ENCODE results near the gene ZNF350. TPM values are rescaled to one million over a fixed set of nuclear protein-coding genes. Genes with fewer than 3 reads are reported as not detected.
A peak's percentile ranks its signal among the peaks of the same experiment; 100 is the strongest.

ZNF350 gene
- polyA plus RNA-seq, 1 of the 3 experiments (the other 2 are of a cell fraction), result 3.4 TPM

- Histone ChIP-seq H3K4me2 (peak overlapping the region; percentile 28; the same call in 1 of the 2 replicates), H3K9ac (no peak overlapping the region), H3K4me1 (ENCODE audit: control insufficient read depth in 1 of 2, insufficient read depth in 2 of 2, low read depth in 1 of 2, low read length in 1 of 2) (no peaks in the 10 kb centered on the region), H3K9me2 (no peaks in the 10 kb centered on the region), H3K9me3 (peaks cover 4% of the 10 kb centered on the region; the same call in 1 of the 2 replicates), H3K79me2 (ENCODE audit: insufficient read depth) (no peaks in the 10 kb centered on the region), H4K20me1 (ENCODE audit: insufficient read depth) (no peaks in the 10 kb centered on the region), H2AFZ (ENCODE audit: low read depth) (peak overlapping the region; percentile 55; the same call in 1 of the 2 replicates), H3K27ac (ENCODE audit: low read depth in 2 of 2, low read length in 1 of 2) (no peak overlapping the region), H3F3A (replicated peaks; ENCODE audit: insufficient read depth) (no peaks in the 10 kb centered on the region), H3K36me3 (replicated peaks in 1 of 2; ENCODE audit: control insufficient read depth in 1 of 2, insufficient read depth in 2 of 2, low read length in 1 of 2) (peaks cover 12 to 22% of the 10 kb centered on the region in 2 experiments), H3K27me3 (ENCODE audit: insufficient read depth) (no peaks in the 10 kb centered on the region), H3K4me3 (ENCODE audit: low read depth in 2 of 2, low read length in 1 of 2) (peak overlapping the region; percentile 37 to 46; a peak in 3 of 4 replicates)
- ChIA-PET CTCF (no interaction called here), POLR2A (no interaction called here)
- TF ChIP-seq ELF1 (IDR thresholded peaks at IDR 0.05) (0 out of 2 replicates have a peak, but pooled peaks have one; percentile 19), USF1 (IDR thresholded peaks at IDR 0.05; ENCODE audit: borderline replicate concordance, low read depth) (no peak), CTCF (IDR thresholded peaks at IDR 0.05) (no peak)
- DNase-seq, result peak; percentile 70
- 11% methylated on average over 20 of the region's 25 CpGs for WGBS (ENCODE audit: low lambda C conversion rate)
These were observed 37.7 kb downstream of the ZNF350 start for GRCh38 chr19:51948975-51949374.

- no peak overlapping the region for H3K27ac ChIP-seq (ENCODE audit: low read depth in 2 of 2, low read length in 1 of 2)
- peaks cover 17% of the 10 kb centered on the region for H3K9me3 ChIP-seq
- no peaks in the 10 kb centered on the region for H4K20me1 ChIP-seq (ENCODE audit: insufficient read depth)
- H3K36me3 ChIP-seq (replicated peaks in 1 of 2; ENCODE audit: control insufficient read depth in 1 of 2, insufficient read depth in 2 of 2, low read length in 1 of 2), result peaks cover 32 to 45% of the 10 kb centered on the region in 2 experiments
- no peak for DNase-seq
- H3K4me2 ChIP-seq, result no peak overlapping the region
- no peak overlapping the region for H3K9ac ChIP-seq
- POLR2A ChIA-PET, result no interaction called here
- no peak overlapping the region for H2AFZ ChIP-seq (ENCODE audit: low read depth)
- H3K27me3 ChIP-seq (ENCODE audit: insufficient read depth), result no peaks in the 10 kb centered on the region
- no peaks in the 10 kb centered on the region for H3K9me2 ChIP-seq
- no peaks in the 10 kb centered on the region for H3K4me1 ChIP-seq (ENCODE audit: control insufficient read depth in 1 of 2, insufficient read depth in 2 of 2, low read depth in 1 of 2, low read length in 1 of 2)
- no peaks in the 10 kb centered on the region for H3K79me2 ChIP-seq (ENCODE audit: insufficient read depth)
- CTCF ChIA-PET, result no interaction called here
- WGBS (ENCODE audit: low lambda C conversion rate), result 63% methylated on average over 1 of the region's 1 CpG
- no peaks in the 10 kb centered on the region for H3F3A ChIP-seq (replicated peaks; ENCODE audit: insufficient read depth)
- H3K4me3 ChIP-seq (ENCODE audit: low read depth in 2 of 2, low read length in 1 of 2), result no peak overlapping the region
- TF ChIP-seq PBX3 (IDR thresholded peaks at IDR 0.05) (no peak), RCOR1 (IDR thresholded peaks at IDR 0.05; ENCODE audit: low read length) (no peak), REST (IDR thresholded peaks at IDR 0.05; ENCODE audit: low read depth, low read length) (no peak), USF1 (IDR thresholded peaks at IDR 0.05; ENCODE audit: borderline replicate concordance, low read depth) (no peak), JUND (IDR thresholded peaks at IDR 0.05) (no peak), NFIC (IDR thresholded peaks at IDR 0.05; ENCODE audit: borderline replicate concordance) (no peak), EZH2phosphoT487 (IDR thresholded peaks at IDR 0.05; ENCODE audit: borderline replicate concordance, low read depth) (no peak), FOXJ3 (CRISPR knock-in tag; IDR thresholded peaks at IDR 0.05) (no peak), RAD21 (IDR thresholded peaks at IDR 0.05; ENCODE audit: low read length) (no peak), IRF3 (IDR thresholded peaks at IDR 0.05; ENCODE audit: low read depth, low read length) (no peak), USF2 (IDR thresholded peaks at IDR 0.05; ENCODE audit: borderline replicate concordance, low read depth, low read length) (no peak), TEAD4 (IDR thresholded peaks at IDR 0.05; ENCODE audit: borderline replicate concordance, insufficient read depth) (no peak), EP300 (IDR thresholded peaks at IDR 0.05; ENCODE audit: borderline replicate concordance in 1 of 2, low read depth in 1 of 2, low read length in 1 of 2) (no peak), POLR2AphosphoS5 (IDR thresholded peaks at IDR 0.05; ENCODE audit: low read depth, low read length) (no peak), RXRA (IDR thresholded peaks at IDR 0.05; ENCODE audit: borderline replicate concordance, low read depth) (no peak)
These were observed 40.0 kb downstream of the ZNF350 start for GRCh38 chr19:51946602-51947001.
